CD4-positive, alpha-beta T cell treated with Interleukin-1 beta for 1 hour (primary cell): Measurements from ENCODE around the gene KCNQ1.

ENCODE experiments used
- DNase-seq, 2 donors: peaks; one replicate each; pipeline ENCODE4 v3.0.0-alpha.2; 2020 to 2022

Gene KCNQ1

DNA sequence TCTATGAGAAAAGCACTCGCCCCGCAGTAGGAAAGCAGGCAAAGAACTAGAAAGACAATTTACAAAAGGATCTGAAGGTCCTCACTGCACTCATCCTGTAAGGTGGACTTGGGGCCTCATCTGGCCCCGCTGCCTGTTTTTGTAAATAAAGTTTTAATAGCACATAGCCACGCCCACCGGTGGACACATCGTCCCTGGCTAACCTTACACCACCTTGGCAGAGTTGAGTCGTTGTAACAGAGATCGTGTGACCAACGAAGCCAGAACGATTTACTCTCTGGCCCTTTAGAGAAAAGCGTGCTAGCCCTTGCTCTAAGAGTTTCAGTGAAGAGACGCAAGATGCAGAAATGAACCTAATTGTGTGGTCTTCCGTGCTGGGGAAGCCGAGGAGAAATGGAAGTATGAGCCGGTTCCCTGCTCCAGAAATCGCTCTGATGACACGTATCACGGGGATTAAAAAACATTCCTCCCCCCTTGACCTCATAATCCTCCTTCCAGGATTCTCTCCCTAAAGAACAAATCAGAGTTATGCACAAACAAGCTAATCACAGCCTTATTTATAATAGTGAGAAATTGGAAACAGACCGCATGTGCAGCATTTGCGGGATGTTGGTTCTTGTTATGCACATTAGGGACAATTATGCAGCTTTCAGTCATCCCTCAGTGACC lies 360.7 kb downstream of the KCNQ1 start:
- DNase-seq = no peak

DNA sequence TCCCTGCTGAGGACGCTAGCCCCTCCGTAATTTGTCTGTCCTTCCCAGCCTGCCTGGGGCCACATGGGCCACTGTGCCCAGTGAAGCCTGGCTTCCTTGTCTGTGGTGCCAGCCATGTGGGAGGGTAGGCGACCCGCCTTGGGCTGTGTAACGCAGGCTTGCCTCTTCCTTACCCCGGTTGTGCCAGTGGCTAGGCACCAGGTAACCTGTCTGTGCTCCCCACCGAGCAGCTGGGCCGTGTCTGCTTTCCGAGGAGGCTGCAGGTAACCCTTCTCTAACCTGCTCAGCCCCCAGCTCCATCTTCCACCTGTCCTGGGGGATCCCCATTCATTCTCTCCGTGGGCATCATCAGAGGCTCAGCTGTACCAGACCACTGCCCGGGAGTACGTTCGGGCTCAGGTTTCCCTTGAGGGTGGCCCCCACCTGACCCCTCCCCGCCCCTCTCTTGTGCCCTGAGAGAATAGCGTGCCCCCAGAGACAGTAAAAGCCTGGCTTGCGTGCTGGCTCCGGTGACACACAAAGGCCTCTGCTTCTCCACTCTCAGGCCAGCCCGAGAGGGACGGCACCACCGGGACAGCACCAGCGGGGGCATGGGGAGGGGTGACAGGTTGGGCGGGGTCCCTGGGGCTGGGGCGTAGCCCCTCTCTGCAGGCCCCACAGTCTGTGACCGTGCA lies 361.7 kb downstream of the KCNQ1 start:
- no peak for DNase-seq

DNA sequence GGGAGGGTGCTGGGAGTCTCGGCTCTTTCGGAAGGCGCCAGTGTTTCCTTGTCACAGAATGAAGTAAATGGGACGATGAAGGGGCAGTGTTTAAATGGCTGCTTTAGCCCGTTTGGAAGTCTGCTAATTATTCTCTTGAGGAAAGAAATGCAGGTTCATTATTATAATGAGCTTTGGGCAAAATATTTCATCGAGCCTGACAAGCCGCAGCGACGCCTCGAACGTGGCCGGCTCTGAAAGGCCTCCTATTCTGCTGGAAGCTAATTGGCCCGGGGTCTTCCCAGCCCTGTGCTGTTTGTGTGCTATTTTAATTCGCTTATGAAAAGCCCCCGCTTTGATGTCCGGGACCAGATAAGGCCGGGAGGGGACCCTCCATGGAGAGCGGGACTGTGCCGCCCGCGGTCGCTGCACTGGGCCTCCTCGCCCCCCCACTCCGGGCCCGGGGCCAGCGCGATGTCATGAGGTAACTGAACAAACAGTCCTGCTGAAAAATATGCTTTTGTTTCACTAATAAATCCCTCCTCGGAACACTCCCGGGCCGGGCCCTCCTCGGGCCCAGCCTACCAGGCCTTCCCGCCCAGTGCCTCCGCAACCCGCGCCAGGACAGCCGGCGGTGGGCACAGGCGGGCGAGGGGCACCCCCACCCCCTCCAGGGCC lies 362.3 kb downstream of the KCNQ1 start:
- no peak for DNase-seq

DNA sequence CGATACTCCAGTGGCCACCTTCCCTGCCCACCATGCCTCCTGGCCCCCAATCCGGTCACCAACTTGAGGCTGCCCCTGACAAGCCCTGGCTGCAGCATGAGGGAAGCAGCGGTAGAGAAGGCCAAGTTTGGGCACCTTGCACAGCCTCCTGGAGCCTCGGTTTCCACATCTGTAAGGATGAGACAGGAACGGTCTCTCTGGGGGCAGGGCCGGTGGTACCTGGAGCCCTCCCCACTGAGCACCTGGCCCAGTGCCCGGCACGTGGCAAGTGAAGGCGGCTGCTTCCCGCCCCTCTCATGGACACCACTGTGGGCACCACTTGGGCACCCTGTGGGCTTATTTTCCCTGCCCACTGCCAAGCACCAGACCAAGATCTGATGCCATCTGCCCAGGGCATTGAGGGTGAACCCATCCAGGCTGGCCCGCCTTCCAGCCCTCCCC lies 363.0 kb downstream of the KCNQ1 start:
- DNase-seq = no peak

DNA sequence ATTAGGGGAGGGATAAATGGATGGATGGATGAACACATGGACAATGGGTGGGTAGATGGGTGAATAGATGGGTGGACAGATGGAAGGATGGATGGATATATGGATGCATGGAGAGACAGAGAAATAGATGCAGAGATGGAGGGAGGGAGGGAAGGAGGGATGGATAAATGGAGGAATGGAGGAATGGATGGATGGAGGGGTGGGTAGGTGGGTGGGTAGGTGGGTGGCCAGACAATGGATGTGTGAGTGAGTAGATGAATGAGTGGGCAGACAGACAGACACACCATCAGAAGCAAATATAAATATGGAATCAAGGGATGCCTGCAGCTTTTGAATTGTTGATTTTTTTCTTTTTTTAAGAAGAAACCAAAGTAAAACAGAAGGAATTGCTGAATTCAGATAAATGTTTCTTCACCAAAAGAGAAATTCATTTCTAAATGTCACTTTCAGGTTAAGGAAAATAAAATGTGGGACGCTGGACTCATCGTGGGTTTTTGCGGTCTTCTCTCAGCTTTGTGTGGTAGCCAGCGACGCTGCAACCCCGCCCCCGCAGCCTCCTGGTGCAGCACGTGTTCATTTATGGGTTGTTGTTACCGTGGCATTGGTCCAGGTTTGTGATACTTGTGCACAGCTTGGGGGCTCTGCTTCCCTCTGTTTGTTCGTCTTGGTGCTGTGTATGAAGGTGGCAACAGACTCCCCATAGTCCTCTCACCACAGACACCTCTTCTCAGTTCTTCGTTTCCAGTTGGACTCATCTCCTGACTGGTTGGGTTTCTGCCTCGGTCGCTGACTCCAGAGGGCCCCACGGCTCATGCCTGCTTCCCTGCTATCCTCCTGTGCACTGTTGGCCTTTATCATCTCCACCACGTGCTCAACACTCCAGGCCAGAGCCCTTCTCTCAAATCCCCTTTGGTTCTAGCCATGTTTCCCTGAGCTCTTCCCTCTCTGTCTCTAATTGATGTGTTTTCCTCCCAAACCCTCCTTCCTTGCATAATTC lies 364.3 kb downstream of the KCNQ1 start:
- DNase-seq = no peak

DNA sequence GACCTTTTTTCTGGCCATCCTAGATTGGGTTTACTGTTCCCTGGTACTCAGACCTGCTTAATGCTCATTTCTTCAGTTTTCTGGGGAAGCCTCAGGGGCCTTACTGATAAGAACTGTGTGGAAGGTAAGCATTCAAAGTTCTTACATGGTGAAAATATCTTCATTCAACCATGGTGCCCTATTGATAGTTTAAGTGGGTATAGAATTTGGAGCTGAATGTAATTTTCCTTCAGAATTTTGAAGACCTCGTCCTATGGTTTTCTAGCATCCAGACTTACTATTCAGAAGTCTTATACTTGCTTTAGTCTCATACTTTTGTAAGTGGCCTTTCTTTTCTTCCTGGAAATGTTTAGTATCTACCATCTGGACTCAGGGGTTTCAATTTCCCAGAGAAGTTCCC lies 365.0 kb downstream of the KCNQ1 start:
- DNase-seq = no peak

DNA sequence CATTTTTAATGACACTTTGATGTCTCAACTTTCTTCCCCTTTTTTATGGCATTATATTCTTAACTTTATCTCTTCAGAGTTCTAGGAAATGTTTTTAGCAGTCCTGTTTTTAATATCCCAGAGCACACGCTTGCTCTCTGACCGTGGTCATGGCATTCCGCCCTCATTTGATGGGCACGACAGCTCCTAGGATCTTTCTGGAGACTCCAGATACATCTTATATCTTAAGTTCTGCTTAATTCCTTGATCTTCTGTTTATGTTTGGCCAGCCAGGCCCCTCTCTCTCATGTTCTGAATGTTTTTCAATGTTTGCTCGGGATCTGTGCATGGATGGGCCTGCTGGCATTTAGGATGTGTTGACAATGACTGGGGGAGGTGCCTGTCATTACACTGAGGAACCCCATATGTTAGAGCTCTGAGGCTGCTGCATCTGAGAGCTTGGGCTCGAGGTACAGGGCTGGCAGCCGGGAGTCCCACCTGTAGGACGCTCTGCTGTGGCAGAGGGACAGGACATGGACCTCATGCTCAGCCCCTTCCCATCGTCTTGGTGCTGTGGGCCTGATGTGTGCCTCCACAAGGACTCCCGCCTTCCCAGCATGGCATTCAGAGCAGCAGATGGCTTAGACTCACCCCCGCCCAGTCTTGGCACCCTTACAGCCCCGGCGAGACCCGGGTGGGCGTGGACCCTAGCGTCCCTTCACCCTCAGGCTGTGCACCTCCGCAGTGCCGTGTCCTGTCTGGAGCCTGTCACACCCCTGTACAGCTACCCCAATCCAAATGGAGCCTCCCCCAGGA lies 365.8 kb downstream of the KCNQ1 start:
- DNase-seq = no peak

DNA sequence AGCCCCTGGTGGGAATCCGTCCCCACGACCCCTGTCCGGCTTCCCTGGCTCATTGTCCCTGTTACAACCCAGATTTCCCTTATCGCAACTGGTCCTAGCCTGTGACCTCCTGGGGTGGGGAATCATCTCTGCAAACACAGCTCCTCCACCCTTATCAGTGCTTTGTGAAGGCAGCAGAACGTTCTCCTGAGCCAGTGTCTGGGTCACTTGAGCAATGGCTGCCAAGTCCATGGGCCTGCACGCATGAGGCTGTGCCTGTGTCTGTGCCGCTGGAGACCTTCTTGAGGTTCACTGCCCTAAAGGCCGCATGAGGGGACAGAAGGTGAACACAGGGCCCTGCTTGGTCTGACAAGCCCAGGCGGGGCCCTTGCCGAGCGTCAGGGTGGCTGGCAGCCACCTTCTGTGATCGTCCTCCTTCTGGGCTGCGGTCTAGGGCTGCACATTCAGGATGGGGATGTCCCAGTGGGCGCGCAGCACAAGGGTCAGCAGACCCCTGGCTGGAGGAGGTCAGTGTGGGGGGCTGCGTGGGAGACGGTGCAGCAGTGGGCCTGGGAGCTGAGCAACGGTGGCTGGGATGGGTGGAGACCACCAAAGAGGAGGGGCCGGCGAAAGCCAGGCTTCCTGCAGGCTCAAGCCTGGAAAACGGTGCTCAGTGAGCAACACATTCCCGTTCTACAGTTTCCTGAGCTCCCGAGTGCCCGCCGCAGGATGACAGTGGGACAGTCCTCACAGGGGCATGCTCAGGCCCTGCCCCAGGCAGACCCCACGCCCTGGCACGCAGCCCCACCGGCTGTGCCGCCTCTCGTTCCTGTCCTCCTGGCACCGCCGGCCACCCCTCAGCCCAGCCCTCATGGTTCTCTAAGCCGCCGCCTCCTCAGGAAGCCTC lies 366.6 kb downstream of the KCNQ1 start:
- DNase-seq = no peak

DNA sequence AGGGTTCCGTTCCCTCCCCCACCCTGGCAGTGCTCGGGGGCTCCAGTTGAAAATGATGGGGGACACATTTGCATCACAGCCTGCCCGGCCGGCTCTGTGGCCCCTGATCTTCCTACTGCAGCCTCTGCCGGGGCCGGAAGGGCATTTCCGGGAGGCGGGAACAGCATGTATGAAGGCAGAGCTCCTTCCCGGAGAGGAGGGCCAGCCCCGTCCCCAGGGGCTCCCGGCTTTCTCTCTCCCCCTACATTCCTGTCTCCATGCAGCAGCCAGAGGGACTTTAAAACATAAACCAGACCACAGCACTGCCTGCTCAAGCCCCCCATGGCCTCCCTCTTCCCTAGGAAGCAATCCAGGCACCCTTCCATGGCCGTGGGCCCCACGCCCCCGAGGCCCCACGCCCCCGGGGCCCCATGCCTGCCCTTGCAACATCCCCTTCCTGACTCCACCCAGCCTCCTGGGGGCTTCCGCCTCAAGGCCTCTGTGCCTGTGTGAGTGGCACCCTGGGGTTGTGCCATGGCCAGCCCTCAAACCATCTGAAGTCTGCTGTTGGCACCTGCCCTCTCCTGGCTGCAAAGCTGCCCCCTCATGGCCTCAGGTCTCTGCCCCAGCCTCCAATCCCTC lies 367.7 kb downstream of the KCNQ1 start:
- no peak for DNase-seq

DNA sequence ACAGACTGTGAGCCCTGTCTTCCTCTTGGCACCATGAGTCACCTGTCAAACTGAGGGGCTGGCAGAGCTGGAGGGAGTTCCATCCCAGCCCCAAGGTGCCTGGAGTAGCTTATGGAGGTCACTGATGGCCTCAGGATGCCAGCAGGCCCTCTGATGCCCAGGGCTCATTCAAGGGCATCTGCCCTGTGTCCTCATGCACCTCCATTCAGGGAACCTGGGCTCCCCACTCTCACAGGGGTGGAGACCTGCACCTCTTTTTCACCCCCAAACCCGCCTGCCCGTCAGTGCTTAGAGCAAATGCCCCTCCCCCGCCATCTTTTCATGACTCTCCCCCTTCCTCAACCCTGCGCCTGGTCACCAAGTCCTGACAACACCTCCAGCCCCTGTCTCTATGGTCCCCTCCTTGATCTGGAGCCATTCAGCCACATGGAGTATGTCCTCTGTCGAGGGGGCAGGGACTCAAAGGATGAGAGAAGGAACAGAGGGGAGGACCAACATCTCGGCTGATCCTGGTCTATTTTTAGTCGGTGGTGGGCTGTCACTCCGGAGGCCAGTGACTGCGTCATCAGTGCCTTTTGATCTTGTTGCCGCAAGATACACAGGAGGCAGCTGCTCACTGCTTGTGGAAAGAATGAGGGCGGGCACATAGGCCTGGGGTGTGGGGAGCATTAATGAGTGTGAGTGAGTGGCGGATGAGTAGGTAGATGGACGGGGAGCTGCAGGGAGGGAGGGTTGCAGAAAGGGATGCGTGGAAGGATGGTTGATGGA lies 368.5 kb downstream of the KCNQ1 start:
- no peak for DNase-seq

DNA sequence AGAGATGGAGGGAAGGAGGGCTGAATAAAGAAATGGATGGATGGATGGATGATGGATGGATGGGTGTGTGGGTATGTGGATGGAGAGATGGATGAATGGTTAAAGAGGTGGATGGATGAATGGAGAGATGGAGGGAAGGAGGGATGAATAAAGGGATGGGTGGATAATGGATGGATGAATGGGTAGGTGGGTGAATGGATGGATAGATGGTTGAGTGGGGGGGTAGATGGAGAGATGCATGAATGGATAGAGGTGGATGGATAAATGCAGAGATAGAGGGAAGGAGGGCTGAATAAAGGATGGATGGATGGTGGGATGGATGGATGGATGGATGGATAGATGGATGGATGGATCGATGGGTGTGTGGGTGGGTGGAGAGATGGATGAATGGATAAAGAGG lies 369.2 kb downstream of the KCNQ1 start:
- DNase-seq = no peak

DNA sequence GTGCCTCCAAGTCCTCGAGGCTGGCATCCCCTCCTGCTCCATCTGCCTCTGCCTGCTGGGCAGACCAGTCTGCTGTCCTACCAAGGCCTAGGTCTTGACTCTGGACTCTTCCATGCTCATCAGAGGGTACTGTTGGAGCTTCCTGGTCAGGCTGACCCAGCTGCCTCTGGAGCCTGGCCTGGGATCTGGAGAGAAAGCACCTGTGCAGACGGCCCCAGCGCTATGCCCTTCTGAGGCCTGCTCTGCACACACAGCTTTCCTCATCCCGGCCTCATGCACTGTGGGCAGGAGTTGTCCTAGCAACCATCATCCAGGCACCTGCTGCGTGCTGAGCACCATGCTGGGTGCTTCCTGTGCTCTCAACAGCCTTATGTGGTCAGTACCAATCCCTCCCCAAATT lies 369.9 kb downstream of the KCNQ1 start:
- no peak for DNase-seq

DNA sequence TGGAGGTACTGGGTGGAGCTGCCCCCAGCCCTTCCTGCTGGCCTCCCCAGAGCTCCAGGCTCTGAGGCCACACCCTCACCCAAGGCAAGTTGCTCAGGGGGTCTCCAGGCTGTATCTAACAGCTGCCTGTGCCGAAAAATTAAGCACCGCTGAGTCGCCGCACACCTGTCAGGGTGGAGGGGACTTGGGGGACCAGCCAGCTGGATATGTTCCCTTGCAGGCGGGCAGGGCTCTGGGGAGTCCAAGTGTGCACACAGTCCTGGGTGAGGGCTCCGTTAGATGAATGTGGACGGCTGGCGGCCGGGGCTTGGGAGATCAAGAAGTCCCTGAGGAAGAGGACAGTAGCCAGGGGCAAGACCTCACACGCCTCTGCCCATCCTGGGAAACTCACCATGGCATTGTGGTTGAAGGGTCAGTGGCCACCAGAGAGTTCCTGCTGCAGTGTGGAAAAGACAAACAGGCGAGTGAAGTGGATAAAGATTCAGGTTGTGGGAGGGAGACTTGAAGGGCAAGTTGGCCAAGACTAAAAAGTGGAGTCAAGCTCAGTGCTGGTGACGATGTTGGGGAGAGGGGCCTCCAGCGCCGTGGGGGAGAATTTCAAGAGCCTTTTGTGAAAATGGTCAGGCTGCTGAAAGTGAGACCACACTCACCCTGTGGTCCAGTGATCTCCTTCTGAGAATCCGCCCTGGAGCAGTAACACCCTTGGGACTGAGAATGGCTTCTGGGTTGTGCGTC lies 371.1 kb downstream of the KCNQ1 start:
- no peak for DNase-seq

DNA sequence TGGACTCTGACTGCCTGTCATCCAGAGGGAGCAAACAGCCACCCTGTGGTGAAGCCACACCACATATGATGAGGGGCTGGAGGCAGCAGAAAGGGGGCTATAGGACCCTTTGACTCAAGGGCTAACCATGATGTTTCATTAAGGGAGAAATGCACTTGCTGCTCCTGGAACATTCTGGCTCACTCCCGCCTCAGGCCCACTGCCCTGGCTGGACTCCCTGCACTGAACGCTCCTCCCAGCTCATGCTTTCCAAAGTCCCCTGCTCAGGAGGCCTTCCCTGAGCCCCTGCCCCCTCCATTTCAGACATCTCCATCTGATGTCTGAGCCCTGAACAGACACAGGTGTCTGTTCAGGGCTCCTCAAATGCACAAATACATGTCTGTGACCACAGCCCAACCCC lies 371.7 kb downstream of the KCNQ1 start:
- no peak for DNase-seq

DNA sequence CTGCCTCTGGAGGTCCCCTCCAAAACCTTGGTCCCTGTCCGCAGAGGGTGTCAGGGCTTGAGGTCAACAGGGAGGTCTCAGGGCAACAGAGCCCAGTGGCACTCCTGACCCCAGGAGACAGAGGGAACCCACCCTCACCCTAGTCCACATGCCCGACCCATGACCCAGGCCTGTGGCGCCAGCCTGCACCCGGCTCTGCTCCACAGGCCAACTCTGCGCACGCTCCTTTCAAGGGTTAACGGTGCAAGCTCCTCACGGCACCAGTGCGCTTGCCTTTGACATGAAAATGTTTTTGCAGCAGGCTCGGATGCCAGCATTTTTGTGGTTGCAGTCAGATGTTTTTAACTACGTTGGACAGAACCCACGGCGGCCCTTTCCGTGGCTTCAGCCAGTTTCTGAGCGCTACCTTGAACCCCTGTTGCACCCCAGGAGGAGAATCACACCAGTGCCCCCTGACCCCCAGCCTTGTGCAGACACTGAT lies 372.2 kb downstream of the KCNQ1 start:
- DNase-seq = no peak

DNA sequence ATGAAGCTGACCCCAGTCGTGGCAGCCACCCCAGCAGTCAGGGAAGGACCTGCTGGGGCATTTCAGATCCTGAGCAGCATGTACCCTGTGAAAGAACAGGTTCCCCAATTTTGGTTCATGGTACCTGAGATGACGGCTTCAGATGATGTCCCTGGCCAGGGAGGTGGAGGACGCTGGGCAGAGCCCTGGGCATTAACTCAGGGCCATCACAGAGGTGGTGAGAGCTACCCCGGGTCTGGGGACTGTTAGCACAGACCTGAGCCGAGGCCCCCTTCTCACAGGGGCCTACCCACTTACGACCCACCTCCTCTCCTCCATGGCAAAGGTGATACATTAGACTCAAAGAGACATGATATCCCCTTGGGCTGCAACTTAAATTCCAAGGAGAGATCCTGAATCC lies 372.6 kb downstream of the KCNQ1 start:
- DNase-seq = no peak

DNA sequence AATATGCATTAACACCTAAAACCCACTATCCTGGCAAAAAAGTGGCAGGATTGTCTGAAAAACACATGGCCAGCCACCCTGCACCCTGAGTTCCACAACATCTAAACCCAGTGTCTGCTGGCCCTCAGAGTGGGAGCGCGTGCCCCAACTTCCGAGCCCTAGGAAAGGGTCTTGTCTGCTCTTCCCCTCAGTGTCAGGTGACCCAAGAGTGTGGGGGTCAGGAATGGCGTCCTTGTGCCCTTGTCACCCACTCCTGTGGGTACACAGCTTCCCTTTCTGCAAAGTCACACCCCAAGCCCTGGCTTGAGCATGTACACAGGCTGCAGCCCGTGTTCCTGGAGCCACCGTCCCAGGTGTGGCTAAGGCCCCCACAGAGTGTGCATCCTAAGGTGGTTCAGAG lies 373.2 kb downstream of the KCNQ1 start:
- DNase-seq = no peak

DNA sequence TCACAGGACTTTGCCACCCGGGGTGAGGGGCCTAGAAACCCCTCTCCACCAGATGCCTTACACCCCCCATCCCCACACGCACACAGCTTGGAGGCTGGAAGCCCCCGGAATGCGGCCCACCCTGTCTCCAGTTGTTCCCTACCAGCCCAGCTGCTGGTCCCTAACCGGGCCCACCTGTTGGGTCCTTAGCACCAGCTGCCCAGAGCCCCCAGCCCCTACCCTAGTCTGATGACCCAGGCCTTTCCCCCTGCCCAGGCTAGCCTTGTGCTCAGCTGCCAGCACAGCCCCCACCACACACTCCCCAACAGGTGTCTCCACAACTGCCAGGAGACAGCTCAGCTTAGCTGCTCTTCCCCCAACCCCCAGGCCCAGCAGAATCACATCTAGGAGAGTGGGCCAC lies 373.7 kb downstream of the KCNQ1 start:
- DNase-seq = no peak

DNA sequence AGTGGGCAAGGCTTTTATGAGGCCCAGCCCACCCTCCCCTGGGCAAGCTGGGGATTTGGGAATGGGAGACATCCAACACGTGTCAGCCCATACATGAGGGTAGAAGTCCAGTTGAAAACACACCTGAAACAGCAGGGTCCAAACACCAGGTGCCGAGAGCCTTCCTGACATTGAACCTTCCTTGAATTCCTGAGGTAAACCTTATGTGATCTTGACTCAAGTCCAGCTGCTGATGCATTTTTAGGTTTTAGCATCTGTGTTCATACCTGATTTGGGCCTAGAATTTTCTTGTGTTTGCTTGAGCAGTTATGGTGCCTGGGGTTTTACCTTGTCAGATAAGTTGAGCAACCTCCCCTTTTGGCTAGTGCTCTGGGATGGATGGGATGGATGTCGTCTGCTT lies 374.5 kb downstream of the KCNQ1 start:
- DNase-seq = no peak
